Measurements from ENCODE around the gene PRR13. TPM values are rescaled to one million over a fixed set of nuclear protein-coding genes. Genes with fewer than 3 reads are reported as not detected.

PRR13 gene
- total and polyA plus RNA-seq, 8 donors, result 41.3 to 106 (median 70.6) TPM

DNA sequence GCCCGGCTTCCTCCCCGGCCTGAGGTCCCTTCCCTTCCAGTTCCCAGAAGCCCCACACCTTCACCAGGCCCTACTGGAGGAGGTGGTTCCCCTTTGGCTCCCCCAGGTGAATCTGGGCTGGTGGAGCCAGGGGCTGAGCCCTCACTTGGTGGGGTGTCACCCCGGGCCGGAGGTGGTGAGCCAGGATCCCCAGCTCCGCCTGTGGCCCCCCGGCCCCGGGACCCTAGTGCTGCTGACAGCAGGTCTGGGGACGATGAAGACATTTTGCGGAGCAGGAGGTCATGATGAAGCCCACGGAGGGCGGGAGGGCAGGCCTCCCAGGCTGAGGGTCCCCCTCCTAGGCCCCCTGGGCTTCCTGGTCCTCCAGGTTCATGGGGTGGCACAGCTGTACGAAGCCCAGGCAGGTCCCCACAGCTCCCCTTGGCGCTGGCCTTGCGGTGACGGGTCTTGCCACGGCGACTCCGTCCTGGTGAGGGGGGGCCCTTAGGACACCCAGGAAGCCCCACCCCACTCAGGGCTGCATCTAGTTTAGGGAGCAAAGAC lies 41.2 kb downstream of the PRR13 start:
- no peak overlapping the region for H3K27ac ChIP-seq
- TF ChIP-seq, protein P1, sequence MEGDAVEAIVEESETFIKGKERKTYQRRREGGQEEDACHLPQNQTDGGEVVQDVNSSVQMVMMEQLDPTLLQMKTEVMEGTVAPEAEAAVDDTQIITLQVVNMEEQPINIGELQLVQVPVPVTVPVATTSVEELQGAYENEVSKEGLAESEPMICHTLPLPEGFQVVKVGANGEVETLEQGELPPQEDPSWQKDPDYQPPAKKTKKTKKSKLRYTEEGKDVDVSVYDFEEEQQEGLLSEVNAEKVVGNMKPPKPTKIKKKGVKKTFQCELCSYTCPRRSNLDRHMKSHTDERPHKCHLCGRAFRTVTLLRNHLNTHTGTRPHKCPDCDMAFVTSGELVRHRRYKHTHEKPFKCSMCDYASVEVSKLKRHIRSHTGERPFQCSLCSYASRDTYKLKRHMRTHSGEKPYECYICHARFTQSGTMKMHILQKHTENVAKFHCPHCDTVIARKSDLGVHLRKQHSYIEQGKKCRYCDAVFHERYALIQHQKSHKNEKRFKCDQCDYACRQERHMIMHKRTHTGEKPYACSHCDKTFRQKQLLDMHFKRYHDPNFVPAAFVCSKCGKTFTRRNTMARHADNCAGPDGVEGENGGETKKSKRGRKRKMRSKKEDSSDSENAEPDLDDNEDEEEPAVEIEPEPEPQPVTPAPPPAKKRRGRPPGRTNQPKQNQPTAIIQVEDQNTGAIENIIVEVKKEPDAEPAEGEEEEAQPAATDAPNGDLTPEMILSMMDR (IDR thresholded peaks at IDR 0.05), result no peak

DNA sequence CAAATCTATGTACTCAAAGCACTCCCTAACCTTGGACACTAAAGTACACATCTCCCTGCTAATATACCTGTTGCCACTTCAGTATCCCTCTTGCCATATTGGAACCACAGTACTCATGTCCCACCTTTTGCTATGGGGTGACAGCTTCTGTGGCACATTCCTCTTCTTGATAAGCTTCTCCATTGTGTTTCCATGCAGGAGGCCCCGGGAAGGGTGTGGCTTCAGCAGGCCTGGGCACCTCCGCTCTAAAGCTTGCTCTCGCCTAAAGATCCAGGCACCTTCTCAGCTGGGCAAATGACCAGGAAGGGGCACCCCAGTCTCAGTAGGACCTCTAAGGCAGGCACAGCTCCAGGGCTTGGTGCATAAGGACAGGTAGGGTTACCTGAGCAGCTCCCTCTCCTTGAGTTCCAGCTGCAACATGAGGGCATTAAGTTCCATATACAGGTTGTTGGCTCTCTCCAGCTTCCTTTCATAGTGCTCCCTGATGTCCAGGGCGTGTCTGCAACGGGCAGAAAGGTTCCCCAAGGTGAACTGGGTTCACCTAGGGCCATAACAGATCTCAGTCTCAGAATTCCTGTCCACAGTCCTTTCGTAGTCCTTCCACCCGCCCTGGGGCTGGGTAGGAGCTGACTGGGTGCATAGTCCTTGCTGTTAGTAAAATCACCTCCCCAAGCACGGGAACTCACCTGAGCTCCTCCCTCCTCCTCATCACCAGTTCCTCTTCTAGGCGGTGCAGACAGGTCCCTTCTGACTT lies 41.9 kb downstream of the PRR13 start:
- intact Hi-C loops (cut with DNase I), result no loop called here
- H3K27ac ChIP-seq, result no peak overlapping the region
- H3K4me1 ChIP-seq, result no peaks in the 10 kb centered on the region
- DNase-seq (no peak), ATAC-seq (peak in 1 of 4 donors; percentile 6), FAIRE-seq (no peak)
- peaks cover 0 to 39% (median 20%) of the 10 kb centered on the region in 3 donors for H3K36me3 ChIP-seq
- WGBS, 2 donors, result 75 to 77% methylated on average over 9 of the region's 9 CpGs
- TF ChIP-seq, protein P1 (IDR thresholded peaks at IDR 0.05), result no peak
- H3K27me3 ChIP-seq, result no peaks in the 10 kb centered on the region
- H3K4me3 ChIP-seq, result no peak overlapping the region
- no peaks in the 10 kb centered on the region for H3K9me3 ChIP-seq

More for the DNA sequence above, 41.2 kb downstream of the PRR13 start:
- Histone ChIP-seq H3K9me3 (no peaks in the 10 kb centered on the region), H3K4me3 (no peak overlapping the region), H3K4me1 (no peaks in the 10 kb centered on the region), H3K27me3 (no peaks in the 10 kb centered on the region), H3K36me3 (peaks cover 0 to 44% (median 20%) of the 10 kb centered on the region in 3 donors)
- ATAC-seq, result peak in 2 of 4 donors; percentile 3 to 9
- no peak for FAIRE-seq
- WGBS, 2 donors, result 85 to 87% methylated on average over 18 of the region's 18 CpGs
- no peak for DNase-seq
- intact Hi-C loops (cut with DNase I), result no loop called here

DNA sequence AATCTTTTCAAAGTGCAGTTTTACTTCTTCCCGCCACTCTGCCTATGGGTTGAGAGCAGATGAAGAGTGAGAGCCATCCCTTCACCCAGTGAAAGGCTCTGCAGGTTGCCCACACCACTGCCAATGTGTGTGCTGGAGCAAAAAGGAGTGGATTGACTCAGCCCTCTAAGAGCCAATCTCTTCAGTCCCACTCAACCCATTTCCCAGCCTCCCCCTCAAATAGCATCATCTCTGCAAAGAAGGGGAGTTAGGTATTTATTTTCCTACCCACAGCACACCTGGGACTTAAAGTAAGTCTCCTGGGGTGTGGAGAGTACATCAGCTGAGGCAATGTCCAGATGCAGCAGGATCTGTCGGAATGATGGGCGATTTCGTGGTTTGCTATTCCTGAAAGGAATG lies 42.4 kb downstream of the PRR13 start:
- Histone ChIP-seq H3K27me3 (no peaks in the 10 kb centered on the region), H3K9me3 (no peaks in the 10 kb centered on the region), H3K27ac (no peak overlapping the region), H3K4me1 (no peaks in the 10 kb centered on the region), H3K36me3 (peaks cover 0 to 35% (median 20%) of the 10 kb centered on the region in 3 donors), H3K4me3 (no peak overlapping the region)
- intact Hi-C loops (cut with DNase I), result no loop called here
- FAIRE-seq (no peak), DNase-seq (no peak), ATAC-seq (peak in 1 of 4 donors; percentile 2)
- WGBS, 2 donors, result 93 to 95% methylated on average over 4 of the region's 4 CpGs
- TF ChIP-seq, protein P1 (IDR thresholded peaks at IDR 0.05), result no peak

DNA sequence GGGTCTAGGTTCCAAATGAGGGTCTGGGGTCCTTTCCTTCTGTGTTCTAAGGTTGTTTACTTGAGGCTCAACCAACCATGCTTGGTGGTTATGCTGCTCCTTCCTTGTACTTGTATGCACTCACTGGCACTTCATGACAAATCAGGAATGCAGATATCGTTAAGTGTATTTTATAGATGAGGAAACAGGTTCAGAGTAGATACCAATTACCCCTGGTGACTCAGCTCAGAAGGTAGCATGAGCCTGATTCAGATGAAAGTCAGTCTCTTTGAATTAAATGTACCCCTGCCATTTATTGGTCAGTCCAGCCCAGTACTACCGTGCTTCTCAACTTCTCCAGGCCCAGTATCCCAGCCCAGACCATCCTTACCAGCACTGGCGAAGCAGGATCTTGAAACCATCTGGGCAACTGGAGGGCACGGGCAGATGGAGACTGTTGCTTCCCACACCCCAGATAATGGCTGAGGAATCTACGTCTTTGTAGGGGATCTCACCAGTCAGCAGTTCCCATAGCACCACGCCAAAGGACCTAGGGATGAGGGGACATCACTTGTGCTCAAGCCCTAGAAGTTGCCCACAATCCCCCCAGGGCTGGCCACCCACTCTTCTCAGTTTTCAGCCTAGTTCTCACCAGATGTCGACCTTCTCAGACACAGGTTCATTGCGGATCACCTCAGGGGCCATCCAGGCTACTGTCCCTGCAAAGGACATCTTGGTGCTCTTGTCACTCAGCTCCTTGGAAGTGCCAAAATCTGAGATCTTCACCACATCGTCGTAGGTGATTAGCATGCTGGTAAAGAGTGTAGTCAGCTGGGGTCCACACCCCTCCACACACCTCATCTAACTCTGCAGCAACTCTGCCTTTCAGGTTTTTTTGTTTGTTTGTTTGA lies 43.4 kb downstream of the PRR13 start:
- no peak overlapping the region for H3K4me3 ChIP-seq
- DNase-seq (no peak), ATAC-seq (no peak), FAIRE-seq (no peak)
- intact Hi-C loops (cut with DNase I), result no loop called here
- H3K9me3 ChIP-seq, result no peaks in the 10 kb centered on the region
- WGBS, 2 donors, result 76 to 83% methylated on average over 10 of the region's 10 CpGs
- H3K36me3 ChIP-seq, result peaks cover 0 to 27% (median 17%) of the 10 kb centered on the region in 3 donors
- H3K4me1 ChIP-seq, result no peaks in the 10 kb centered on the region
- TF ChIP-seq, protein P1 (IDR thresholded peaks at IDR 0.05), result no peak
- H3K27ac ChIP-seq, result no peak overlapping the region
- no peaks in the 10 kb centered on the region for H3K27me3 ChIP-seq
